B cell (primary cell): ENCODE data around the gene SAXO1.

Source experiments
- EZH2 ChIP-seq: IDR thresholded peaks from 2 replicates; pipeline ENCODE4 v1.6.1; 2012; ENCODE audit warnings: borderline replicate concordance, low read depth, mild to moderate bottlenecking, moderate library complexity, low read length; ENCODE audit not compliant: insufficient read depth, poor library complexity, severe bottlenecking
- TF ChIP-seq, protein P1 (sequence below): fragments of 200-600 bp; IDR thresholded peaks from one replicate; pipeline ENCODE4 v1.8.0; 2022; ENCODE audit warnings: antibody characterized with exemption, mild to moderate bottlenecking

DNA sequence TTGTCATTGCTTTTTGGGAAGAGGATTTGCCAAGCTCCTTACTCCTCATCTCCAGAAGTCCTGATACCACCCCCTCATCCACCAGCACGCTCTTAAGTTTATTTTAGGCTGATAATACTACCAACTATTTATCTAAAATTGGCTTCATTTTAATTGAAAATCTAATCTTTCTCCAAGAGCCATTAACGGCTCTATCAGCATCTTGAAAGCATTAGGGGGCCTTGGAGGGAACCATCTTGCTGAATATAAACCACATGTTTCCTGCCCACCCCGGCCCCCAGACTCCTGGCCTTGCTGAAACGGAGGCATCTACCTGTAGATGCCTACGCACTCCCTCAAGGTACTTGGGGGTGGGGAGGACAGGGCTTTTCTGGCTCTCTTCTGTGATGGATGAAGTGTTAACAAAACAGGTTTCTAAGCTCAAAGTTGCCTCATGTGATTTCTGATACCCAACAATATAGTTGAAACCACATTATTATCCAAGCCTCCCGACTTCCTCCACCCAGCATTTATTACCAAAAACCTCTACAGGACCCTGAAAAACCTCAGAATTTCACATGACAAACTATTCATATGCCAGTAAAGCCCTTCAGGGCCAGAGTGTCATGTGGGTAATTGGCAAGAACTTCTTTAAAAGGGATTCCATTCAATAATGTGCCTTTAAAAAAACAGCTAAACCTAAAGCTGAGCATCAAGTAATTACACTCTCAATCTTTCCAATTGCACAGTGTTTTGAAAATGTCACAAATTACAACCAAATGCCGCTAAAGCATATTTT, 96.7 kb downstream of the SAXO1 start:
- TF ChIP-seq, protein P1, sequence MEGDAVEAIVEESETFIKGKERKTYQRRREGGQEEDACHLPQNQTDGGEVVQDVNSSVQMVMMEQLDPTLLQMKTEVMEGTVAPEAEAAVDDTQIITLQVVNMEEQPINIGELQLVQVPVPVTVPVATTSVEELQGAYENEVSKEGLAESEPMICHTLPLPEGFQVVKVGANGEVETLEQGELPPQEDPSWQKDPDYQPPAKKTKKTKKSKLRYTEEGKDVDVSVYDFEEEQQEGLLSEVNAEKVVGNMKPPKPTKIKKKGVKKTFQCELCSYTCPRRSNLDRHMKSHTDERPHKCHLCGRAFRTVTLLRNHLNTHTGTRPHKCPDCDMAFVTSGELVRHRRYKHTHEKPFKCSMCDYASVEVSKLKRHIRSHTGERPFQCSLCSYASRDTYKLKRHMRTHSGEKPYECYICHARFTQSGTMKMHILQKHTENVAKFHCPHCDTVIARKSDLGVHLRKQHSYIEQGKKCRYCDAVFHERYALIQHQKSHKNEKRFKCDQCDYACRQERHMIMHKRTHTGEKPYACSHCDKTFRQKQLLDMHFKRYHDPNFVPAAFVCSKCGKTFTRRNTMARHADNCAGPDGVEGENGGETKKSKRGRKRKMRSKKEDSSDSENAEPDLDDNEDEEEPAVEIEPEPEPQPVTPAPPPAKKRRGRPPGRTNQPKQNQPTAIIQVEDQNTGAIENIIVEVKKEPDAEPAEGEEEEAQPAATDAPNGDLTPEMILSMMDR = no peak
- TF ChIP-seq EZH2 = no peak
